HG02870 (cell line): ENCODE data around the gene GRAMD2B.
"Not testable (repeated sequence)": the region's sequence is repeated elsewhere in the genome, so short reads cannot be mapped to it uniquely, and the experiment has no call there.

Experiments
- ATAC-seq: cut with Tn5 transposase; IDR thresholded peaks from one replicate; pipeline ENCODE4 v1.9.1; 2021; ENCODE audit warnings: mild to moderate bottlenecking, moderate library complexity; ENCODE audit not compliant: unreplicated experiment

Gene GRAMD2B

GRCh38 chr5:126422994-126423788 is at the start of gene GRAMD2B:
Gene GRAMD2B, plus strand, starts transcription at chr5:126423409. Its CDS starts 198 bp downstream, at chr5:126423607.
- peak; percentile 89 for ATAC-seq

GRCh38 chr5:126374109-126374416 is 49.1 kb upstream of the GRAMD2B start:
- ATAC-seq, result no peak

GRCh38 chr5:126376443-126376842 is 46.8 kb upstream of the GRAMD2B start:
- ATAC-seq, result no peak

GRCh38 chr5:126377424-126377823 is 45.8 kb upstream of the GRAMD2B start:
- no peak for ATAC-seq

- ATAC-seq, result not testable (repeated sequence)
Measured at GRCh38 chr5:126380316-126380715, 42.9 kb upstream of the GRAMD2B start.

GRCh38 chr5:126383246-126383645 is 40.0 kb upstream of the GRAMD2B start:
- ATAC-seq, result no peak

- ATAC-seq, result no peak
Measured at GRCh38 chr5:126383776-126384175, 39.4 kb upstream of the GRAMD2B start.

GRCh38 chr5:126384985-126385384 is 38.2 kb upstream of the GRAMD2B start:
- no peak for ATAC-seq

GRCh38 chr5:126385524-126386502 is 37.4 kb upstream of the GRAMD2B start:
- no peak for ATAC-seq

- ATAC-seq, result no peak
Measured at GRCh38 chr5:126389179-126389578, 34.0 kb upstream of the GRAMD2B start.

- ATAC-seq, result no peak
Measured at GRCh38 chr5:126390051-126390450, 33.2 kb upstream of the GRAMD2B start.

- ATAC-seq, result no peak
Measured at GRCh38 chr5:126391386-126391785, 31.8 kb upstream of the GRAMD2B start.

- no peak for ATAC-seq
Measured at GRCh38 chr5:126394211-126394788, 28.9 kb upstream of the GRAMD2B start.

GRCh38 chr5:126395198-126395597 is 28.0 kb upstream of the GRAMD2B start:
- no peak for ATAC-seq

GRCh38 chr5:126395605-126396004 is 27.6 kb upstream of the GRAMD2B start:
- ATAC-seq, result no peak

- ATAC-seq, result not testable (repeated sequence)
Measured at GRCh38 chr5:126396721-126397120, 26.5 kb upstream of the GRAMD2B start.

- no peak for ATAC-seq
Measured at GRCh38 chr5:126398791-126399190, 24.4 kb upstream of the GRAMD2B start.

GRCh38 chr5:126400621-126401251 is 22.5 kb upstream of the GRAMD2B start:
- ATAC-seq, result no peak

- no peak for ATAC-seq
Measured at GRCh38 chr5:126402621-126403555, 20.3 kb upstream of the GRAMD2B start.

- no peak for ATAC-seq
Measured at GRCh38 chr5:126403876-126404275, 19.3 kb upstream of the GRAMD2B start.
